Thoracic aorta (tissue), 2 donors: Measurements from ENCODE around the gene ST3GAL2. TPM values are rescaled to one million over a fixed set of nuclear protein-coding genes. Genes with fewer than 3 reads are reported as not detected.

Source experiments
- ATAC-seq: fragments of 150-250 bp; one replicate; pipeline ENCODE4 v1.8.0; 2017; ENCODE audit warnings: low read depth; ENCODE audit not compliant: insufficient number of reproducible peaks, low FRiP score
- DNase-seq: peaks from one replicate; pipeline ENCODE4 v3.0.0-alpha.2; 2020; ENCODE audit warnings: low spot score
- H3K27ac ChIP-seq, 2 donors: fragments of 200-600 bp; sonication (generic); 1 replicate in 1 of 2; 2 replicates in 1 of 2; pipeline ENCODE4 v1.5.1; 2016; ENCODE audit warnings: mild to moderate bottlenecking in 2 of 2, moderate library complexity in 2 of 2
- H3K27me3 ChIP-seq: fragments of 200-600 bp; sonication (generic); replicated peaks from 2 replicates; pipeline ENCODE4 v1.6.0; 2016; ENCODE audit warnings: mild to moderate bottlenecking; ENCODE audit not compliant: insufficient read depth
- H3K36me3 ChIP-seq: fragments of 200-600 bp; sonication (generic); one replicate; pipeline ENCODE4 v1.5.1; 2016
- H3K4me1 ChIP-seq, 2 donors: fragments of 200-600 bp; sonication (generic); 1 replicate in 1 of 2; 2 replicates in 1 of 2; pipeline versions ENCODE4 v1.5.1 to v1.6.0; 2016; ENCODE audit warnings: low read depth in 2 of 2, mild to moderate bottlenecking in 1 of 2; ENCODE audit not compliant: control insufficient read depth in 1 of 2
- H3K4me3 ChIP-seq: fragments of 200-600 bp; sonication (generic); 2 replicates; pipeline ENCODE4 v1.5.1; 2016; ENCODE audit warnings: mild to moderate bottlenecking
- H3K9me3 ChIP-seq: fragments of 200-600 bp; sonication (generic); 2 replicates; pipeline ENCODE4 v1.5.1; 2016
- total RNA-seq, 2 donors: library from RNA; depleted of rRNA; stranded (reverse); fragments of >200 nt; gene quantifications; one replicate each; pipeline versions ENCODE4 v1.1.0 to v1.2.3, GENCODE V29; 2016
- TF ChIP-seq, protein P1 (sequence below): fragments of 200-600 bp; sonication (generic); IDR thresholded peaks from one replicate; pipeline ENCODE4 v1.5.1; 2019; ENCODE audit warnings: antibody characterized with exemption

The ST3GAL2 gene
- total RNA-seq, 2 donors from 2014 or later, result 21.0 to 28.4 TPM

DNA sequence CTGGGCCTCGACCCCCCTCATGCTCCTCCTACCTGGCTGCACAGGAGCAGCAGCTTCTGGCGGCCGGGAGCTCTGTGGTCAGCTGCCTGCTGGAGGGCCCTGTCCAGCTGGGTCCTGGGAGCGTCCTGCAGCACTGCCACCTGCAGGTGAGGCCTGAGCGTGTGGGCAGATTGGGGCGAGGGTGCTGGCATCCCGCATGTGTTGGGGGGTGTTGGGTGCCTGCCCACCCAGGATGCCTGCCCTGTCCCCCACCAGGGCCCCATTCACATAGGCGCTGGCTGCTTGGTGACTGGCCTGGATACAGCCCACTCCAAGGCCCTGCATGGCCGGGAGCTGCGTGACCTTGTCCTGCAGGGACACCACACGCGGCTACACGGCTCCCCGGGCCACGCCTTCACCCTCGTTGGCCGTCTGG is 32.0 kb upstream of the ST3GAL2 start:
- Histone ChIP-seq H3K9me3 (no peaks in the 10 kb centered on the region), H3K4me3 (no peak overlapping the region), H3K27ac (no peak overlapping the region), H3K4me1 (no peaks in the 10 kb centered on the region), H3K36me3 (peaks cover 26% of the 10 kb centered on the region), H3K27me3 (no peaks in the 10 kb centered on the region)
- TF ChIP-seq, protein P1, sequence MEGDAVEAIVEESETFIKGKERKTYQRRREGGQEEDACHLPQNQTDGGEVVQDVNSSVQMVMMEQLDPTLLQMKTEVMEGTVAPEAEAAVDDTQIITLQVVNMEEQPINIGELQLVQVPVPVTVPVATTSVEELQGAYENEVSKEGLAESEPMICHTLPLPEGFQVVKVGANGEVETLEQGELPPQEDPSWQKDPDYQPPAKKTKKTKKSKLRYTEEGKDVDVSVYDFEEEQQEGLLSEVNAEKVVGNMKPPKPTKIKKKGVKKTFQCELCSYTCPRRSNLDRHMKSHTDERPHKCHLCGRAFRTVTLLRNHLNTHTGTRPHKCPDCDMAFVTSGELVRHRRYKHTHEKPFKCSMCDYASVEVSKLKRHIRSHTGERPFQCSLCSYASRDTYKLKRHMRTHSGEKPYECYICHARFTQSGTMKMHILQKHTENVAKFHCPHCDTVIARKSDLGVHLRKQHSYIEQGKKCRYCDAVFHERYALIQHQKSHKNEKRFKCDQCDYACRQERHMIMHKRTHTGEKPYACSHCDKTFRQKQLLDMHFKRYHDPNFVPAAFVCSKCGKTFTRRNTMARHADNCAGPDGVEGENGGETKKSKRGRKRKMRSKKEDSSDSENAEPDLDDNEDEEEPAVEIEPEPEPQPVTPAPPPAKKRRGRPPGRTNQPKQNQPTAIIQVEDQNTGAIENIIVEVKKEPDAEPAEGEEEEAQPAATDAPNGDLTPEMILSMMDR, result no peak
- no peak for ATAC-seq
- no peak for DNase-seq

DNA sequence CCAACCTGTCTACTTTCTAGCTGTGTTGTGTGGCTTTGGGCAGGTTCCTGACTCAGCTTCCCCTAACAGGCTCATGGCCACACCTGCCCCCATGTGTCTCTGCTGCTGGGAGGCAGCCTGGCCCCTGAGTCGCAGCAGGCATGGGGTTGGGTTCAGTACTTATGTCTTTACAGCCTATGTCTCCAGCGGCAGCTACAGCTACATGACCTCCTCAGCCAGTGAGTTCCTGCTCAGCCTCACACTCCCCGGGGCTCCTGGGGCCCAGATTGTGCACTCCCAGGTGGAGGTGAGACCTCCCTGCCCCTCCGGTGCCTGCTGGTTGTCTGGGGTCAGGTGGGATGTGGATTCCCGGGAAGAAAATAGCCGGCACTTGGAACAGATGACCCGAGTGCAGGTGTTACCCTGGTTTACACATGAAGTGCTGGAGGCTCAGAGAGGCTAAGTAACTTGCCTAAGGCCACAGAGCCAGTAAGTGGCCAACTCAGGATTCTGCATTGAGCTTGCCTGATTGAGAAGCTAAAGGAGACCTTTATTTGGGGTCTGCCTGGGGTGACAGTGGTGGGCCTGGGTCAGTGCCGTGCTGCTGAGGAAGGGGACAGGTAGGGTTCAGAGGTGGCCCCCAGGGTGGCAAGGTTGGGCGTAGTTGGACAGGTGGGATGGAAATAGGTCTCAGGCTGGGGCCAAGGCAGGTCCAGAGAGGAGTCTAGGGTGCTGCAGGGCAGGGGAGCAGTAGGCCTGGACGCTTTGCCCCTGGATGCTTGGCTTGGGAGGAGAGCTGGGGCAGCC is 31.4 kb upstream of the ST3GAL2 start:
- Histone ChIP-seq H3K4me1 (no peaks in the 10 kb centered on the region), H3K27ac (no peak overlapping the region), H3K9me3 (no peaks in the 10 kb centered on the region), H3K27me3 (no peaks in the 10 kb centered on the region), H3K4me3 (no peak overlapping the region), H3K36me3 (peaks cover 26% of the 10 kb centered on the region)
- ATAC-seq (no peak), DNase-seq (no peak)
- TF ChIP-seq, protein P1, result no peak

DNA sequence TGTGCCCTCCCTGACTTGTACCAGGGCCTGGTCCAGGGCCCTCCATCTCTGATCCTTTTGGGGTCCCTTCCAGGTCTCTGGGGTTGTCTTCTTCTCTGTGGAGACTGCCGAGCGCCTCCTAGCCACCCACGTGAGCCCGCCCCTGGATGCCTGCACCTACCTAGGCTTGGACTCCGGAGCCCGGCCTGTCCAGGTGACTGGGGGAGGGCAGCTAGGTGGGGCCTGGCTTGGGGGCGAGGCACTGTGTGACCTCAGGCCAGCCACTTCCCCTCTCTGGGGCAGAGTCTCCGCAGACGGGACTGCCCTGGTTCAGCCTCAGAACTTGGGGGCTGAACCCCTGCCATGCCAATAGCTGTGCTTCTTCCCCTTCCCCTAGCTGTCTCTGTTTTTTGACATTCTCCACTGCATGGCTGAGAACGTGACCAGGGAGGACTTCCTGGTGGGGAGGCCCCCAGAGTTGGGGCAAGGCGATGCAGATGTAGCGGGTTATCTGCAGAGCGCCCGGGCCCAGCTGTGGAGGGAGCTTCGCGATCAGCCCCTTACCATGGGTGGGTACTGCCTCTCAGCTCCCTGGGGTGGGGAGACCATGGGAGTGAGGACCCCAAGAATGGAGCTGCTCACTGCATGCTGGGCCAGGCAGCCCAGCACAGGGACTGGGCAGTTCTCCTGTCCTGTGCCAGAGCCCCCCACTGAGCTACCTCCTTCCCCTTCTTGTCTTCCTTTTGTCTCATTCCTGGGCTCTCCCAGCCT is 30.1 kb upstream of the ST3GAL2 start:
- no peaks in the 10 kb centered on the region for H3K4me1 ChIP-seq
- no peak for ATAC-seq
- H3K4me3 ChIP-seq, result no peak overlapping the region
- TF ChIP-seq, protein P1, result no peak
- H3K36me3 ChIP-seq, result peaks cover 25% of the 10 kb centered on the region
- no peaks in the 10 kb centered on the region for H3K27me3 ChIP-seq
- no peaks in the 10 kb centered on the region for H3K9me3 ChIP-seq
- DNase-seq, result no peak
- no peak overlapping the region for H3K27ac ChIP-seq

DNA sequence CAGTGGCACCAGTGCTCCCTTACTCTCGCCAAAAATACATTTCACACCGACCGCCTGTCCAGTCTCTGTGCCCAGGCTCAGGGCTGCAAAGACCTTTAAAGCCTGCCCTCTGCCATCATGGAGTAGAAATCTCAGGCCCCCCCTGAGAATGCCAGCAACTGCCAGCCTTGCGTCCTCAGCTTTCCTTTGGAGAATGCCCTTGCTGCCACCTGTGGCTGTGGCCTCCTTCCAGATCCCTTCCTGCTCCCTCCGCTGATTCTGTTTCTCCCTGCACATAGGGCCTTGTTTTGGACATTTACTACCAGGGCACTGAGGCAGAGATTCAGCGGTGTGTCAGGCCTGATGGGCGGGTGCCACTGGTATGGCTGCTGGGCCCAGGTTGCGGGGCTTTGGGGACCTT is 28.7 kb upstream of the ST3GAL2 start:
- ATAC-seq (no peak), DNase-seq (no peak)
- TF ChIP-seq, protein P1, result no peak
- Histone ChIP-seq H3K36me3 (peaks cover 19% of the 10 kb centered on the region), H3K4me3 (no peak overlapping the region), H3K9me3 (no peaks in the 10 kb centered on the region), H3K27me3 (no peaks in the 10 kb centered on the region), H3K4me1 (no peaks in the 10 kb centered on the region), H3K27ac (no peak overlapping the region)

DNA sequence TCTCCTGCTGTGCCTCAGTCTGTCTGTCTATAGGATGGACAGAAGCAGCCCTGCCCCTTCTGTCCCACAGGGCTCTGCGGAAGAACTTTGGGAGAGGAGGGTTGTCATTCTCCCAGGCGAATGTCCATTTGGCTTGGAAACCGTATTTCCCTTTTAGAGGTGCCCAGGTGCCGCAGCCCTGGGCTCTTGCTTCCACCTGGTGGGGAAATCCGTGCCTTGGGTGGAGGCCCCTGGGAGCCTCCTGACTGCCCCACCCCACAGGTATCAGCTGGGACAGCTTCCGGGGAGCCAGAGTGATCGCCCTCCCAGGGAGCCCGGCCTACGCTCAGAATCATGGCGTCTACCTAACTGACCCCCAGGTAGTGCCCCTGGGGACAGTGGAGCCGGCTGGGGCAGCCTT is 28.2 kb upstream of the ST3GAL2 start:
- Histone ChIP-seq H3K4me3 (no peak overlapping the region), H3K27me3 (no peaks in the 10 kb centered on the region), H3K4me1 (no peaks in the 10 kb centered on the region), H3K27ac (no peak overlapping the region), H3K36me3 (peaks cover 16% of the 10 kb centered on the region), H3K9me3 (no peaks in the 10 kb centered on the region)
- no peak for DNase-seq
- TF ChIP-seq, protein P1, result no peak
- no peak for ATAC-seq
